HFFc6 (cell line): Measurements from ENCODE around the gene DEFB118. TPM values are rescaled to one million over a fixed set of nuclear protein-coding genes. Genes with fewer than 3 reads are reported as not detected.

ENCODE experiments used
- DNase-seq: peaks from one replicate; pipeline ENCODE4 v3.0.0-alpha.2; 2018
- H3K27ac Mint-ChIP-seq: 2 replicates; pipeline ENCODE4 v1.8.0; 2020; ENCODE audit warnings: mild to moderate bottlenecking, mixed read lengths
- H3K27me3 Mint-ChIP-seq: 2 replicates; pipeline ENCODE4 v1.8.0; 2021; ENCODE audit warnings: mild to moderate bottlenecking, moderate library complexity, mixed read lengths; ENCODE audit not compliant: insufficient read depth
- H3K36me3 Mint-ChIP-seq: 2 replicates; pipeline ENCODE4 v1.8.0; 2021; ENCODE audit warnings: low read depth, mixed read lengths
- H3K4me1 Mint-ChIP-seq: 2 replicates; pipeline ENCODE4 v1.8.0; 2020; ENCODE audit warnings: low read depth, mixed read lengths
- H3K4me3 Mint-ChIP-seq: 2 replicates; pipeline ENCODE4 v1.8.0; 2020; ENCODE audit warnings: mild to moderate bottlenecking, moderate library complexity, mixed read lengths
- H3K9me3 Mint-ChIP-seq: 2 replicates; pipeline ENCODE4 v1.8.0; 2020; ENCODE audit warnings: mild to moderate bottlenecking, mixed read lengths
- CTCF ChIP-seq: fragments of 200-600 bp; sonication (generic); IDR thresholded peaks from 2 replicates; pipeline ENCODE4 v1.5.0; 2021; ENCODE audit warnings: antibody characterized with exemption, mild to moderate bottlenecking
- total RNA-seq, 6 experiments: library from RNA; stranded (reverse); fragmentation: NEBNext Ultra II Directional; extraction: Animal tissue kit (Norgen Biotek cat#: 25700); gene quantifications; 2 replicates in 1 of 6; 3 replicates in 5 of 6; pipeline ENCODE4 v1.2.3, GENCODE V29; 2021

The DEFB118 gene
- total RNA-seq, 6 experiments from 2014 or later: not detected

- Mint-ChIP-seq H3K4me3 (no peak overlapping the region), H3K4me1 (no peaks in the 10 kb centered on the region), H3K9me3 (no peaks in the 10 kb centered on the region), H3K27ac (no peak overlapping the region), H3K36me3 (no peaks in the 10 kb centered on the region), H3K27me3 (peaks cover 2% of the 10 kb centered on the region)
- DNase-seq: no peak
- no peak for TF ChIP-seq CTCF
These were observed 5.9 kb downstream of the DEFB118 start for GRCh38 chr20:31374346-31374745.

- Mint-ChIP-seq H3K4me3 (no peak within 1 kb of the TSS), H3K27ac (no peak within 1 kb of the TSS), H3K27me3 (peaks cover 16% of the 10 kb centered on the region), H3K9me3 (no peaks in the 10 kb centered on the region), H3K4me1 (no peaks in the 10 kb centered on the region), H3K36me3 (no peaks in the 10 kb centered on the region)
- no peak for DNase-seq
- TF ChIP-seq CTCF: no peak
These were observed 22.1 kb downstream of the DEFB118 start, which contains the start of gene DEFB119 for GRCh38 chr20:31390490-31390889. TSS of gene DEFB119 (minus strand) at chr20:31390590. CDS start at chr20:31390483, 107 bp downstream.

GRCh38 chr20:31392836-31393235 is 24.4 kb downstream of the DEFB118 start:
- no peak overlapping the region for H3K27ac Mint-ChIP-seq
- peaks cover 10% of the 10 kb centered on the region for H3K27me3 Mint-ChIP-seq
- H3K4me1 Mint-ChIP-seq: no peaks in the 10 kb centered on the region
- TF ChIP-seq CTCF: no peak
- no peak overlapping the region for H3K4me3 Mint-ChIP-seq
- H3K9me3 Mint-ChIP-seq: no peaks in the 10 kb centered on the region
- no peak for DNase-seq
- H3K36me3 Mint-ChIP-seq: no peaks in the 10 kb centered on the region

GRCh38 chr20:31394900-31395299 is 26.5 kb downstream of the DEFB118 start:
- Mint-ChIP-seq H3K9me3 (no peaks in the 10 kb centered on the region), H3K4me3 (no peak overlapping the region), H3K4me1 (no peaks in the 10 kb centered on the region), H3K36me3 (no peaks in the 10 kb centered on the region), H3K27me3 (peaks cover 1% of the 10 kb centered on the region), H3K27ac (no peak overlapping the region)
- no peak for TF ChIP-seq CTCF
- no peak for DNase-seq

GRCh38 chr20:31403886-31404285 is 35.5 kb downstream of the DEFB118 start:
- Mint-ChIP-seq H3K36me3 (no peaks in the 10 kb centered on the region), H3K4me1 (no peaks in the 10 kb centered on the region), H3K4me3 (no peak overlapping the region), H3K9me3 (no peaks in the 10 kb centered on the region), H3K27me3 (peaks cover 4% of the 10 kb centered on the region; the same call in 1 of the 2 replicates), H3K27ac (no peak overlapping the region)
- TF ChIP-seq CTCF: no peak
- DNase-seq: no peak

- Mint-ChIP-seq H3K9me3 (no peaks in the 10 kb centered on the region), H3K27me3 (peaks cover 4% of the 10 kb centered on the region; the same call in 1 of the 2 replicates), H3K4me1 (no peaks in the 10 kb centered on the region), H3K27ac (no peak within 1 kb of the TSS), H3K4me3 (no peak within 1 kb of the TSS), H3K36me3 (no peaks in the 10 kb centered on the region)
- DNase-seq: no peak
- TF ChIP-seq CTCF: no peak
These were observed 37.7 kb downstream of the DEFB118 start, which contains the start of gene DEFB121 for GRCh38 chr20:31406115-31406514. TSS of gene DEFB121 (minus strand) at chr20:31406215. CDS start at chr20:31406152, 63 bp downstream.
